HG03175 (cell line): Measurements from ENCODE around the gene TGFBR3.

ENCODE experiments used
- ATAC-seq: cut with Tn5 transposase; IDR thresholded peaks from one replicate; pipeline ENCODE4 v1.9.1; 2021; ENCODE audit warnings: mild to moderate bottlenecking, moderate library complexity; ENCODE audit not compliant: unreplicated experiment

The TGFBR3 gene

DNA sequence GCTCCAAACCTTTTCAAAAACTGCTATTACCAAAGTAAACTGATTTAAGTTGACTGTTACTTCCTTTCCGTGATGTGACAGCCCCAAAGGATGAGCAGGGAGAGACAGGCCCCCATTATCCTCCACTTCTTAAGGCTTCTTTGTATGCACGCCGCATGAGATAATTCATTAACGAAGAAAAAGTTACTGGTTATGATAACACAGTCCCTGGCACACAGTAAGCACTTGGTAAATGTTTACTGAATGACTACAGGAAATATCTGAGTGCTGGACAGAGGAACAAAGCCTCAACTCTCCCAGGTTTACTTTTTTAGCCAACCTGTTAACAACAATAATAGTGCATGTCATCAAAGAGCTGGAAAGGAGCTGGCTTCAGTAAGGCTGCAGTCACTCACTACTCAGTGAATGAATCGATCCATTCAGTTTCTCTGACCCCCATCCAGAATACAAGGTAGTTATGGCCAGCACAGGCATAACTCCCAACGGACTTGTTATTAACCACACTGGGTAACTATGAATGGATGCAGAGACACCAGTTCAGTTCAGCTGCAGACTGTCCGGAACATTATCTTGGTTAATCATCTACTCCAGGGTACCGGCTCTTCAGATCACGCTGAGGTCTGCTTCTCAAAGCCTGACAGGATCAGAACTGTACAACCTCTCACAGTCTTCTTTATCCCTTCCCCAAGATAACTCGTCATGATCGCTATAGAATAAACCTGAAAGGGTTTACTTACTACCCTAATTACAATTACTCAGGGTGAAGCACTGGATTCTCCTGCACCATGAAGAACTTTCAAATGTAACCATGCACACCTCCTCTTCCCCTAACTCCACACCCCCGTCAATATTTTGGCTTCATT lies 58.3 kb downstream of the TGFBR3 start:
- ATAC-seq: no peak

DNA sequence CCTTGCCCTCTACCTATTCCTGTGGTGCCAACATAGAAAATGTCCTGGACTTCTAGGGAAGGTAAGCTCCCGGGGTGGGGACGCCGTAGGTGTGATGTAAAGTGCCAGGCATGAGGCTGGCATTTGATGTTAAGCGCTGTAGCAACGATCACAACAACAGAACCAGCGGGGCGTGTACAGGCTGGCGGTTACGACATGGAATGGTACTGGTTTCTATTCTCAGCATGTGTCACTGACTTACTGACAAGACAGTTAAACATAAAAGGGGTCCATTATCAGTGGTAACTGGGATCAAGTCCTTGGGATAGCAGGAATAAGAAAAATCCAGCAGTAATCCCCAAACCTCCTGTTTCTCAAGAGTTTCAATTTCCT lies 58.9 kb downstream of the TGFBR3 start:
- ATAC-seq: no peak

DNA sequence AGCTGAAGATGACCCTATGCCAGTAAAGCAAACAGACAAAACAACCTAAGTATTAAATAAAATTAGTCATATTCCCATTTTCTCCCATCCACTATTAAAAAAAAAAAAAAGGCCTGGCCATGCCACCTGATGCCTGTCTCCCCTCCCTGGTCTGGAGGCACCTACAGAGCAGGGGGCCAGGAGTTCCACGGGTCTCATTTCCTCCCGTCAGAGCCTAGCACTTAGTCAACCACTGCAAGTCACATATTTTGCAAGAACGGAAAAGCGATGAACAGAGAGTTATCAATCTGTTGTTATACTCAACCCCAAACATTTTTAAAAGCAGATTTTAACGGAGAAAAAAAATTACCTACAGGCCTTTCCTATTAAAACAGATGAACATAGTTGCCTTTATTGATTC lies 59.3 kb downstream of the TGFBR3 start:
- ATAC-seq: no peak

DNA sequence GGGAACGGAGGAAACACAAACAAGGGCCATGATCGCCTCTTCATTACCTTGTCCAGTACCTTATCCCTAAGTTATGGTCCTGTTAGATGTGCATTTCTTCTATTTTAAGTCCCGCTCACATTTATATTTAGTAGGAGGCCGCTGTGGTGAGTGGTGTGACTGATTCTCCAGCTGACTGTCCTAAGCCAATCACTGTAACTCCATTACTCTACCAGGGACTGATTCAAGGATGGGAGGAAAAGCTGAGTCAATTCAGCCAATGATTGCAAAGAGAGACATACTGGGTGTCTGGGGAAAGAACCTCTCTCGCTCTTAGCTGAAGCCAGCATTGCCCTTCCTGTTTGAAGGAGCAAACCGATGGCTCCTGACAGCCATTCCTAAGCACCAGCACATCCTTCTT lies 59.7 kb downstream of the TGFBR3 start:
- no peak for ATAC-seq

DNA sequence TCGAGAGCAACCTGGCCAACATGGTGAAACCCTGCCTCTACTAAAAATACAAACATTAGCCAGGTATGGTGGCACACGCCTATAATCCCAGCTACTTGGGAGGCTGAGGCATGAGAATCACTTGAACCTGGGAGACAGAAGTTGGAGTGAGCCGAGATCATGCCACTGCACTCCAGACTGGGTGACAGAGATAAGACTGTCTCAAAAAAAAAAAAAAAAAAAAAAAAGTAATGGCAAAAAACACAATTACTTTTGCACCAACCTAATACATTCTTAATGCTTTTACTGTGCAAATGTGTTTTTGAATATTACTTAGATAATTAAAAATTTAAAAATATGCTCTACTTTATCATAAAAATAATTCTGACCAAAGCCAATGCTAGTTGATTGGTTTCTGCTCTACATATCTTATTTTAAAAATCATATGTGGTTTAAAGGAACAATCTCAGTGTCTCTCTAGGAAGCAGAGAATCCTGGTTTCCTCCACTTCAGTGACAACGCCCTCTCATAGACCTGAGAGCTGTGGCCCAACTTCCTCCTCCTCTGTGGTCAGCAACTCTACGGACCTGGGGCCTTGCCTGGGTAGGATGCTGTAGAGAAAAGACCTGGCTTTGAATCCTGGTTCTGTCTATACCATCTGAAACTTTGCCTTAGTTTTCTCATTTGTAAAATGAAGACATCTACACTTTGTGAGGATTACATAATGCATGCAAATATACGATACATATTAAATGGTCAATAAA lies 64.7 kb downstream of the TGFBR3 start:
- ATAC-seq: no peak

DNA sequence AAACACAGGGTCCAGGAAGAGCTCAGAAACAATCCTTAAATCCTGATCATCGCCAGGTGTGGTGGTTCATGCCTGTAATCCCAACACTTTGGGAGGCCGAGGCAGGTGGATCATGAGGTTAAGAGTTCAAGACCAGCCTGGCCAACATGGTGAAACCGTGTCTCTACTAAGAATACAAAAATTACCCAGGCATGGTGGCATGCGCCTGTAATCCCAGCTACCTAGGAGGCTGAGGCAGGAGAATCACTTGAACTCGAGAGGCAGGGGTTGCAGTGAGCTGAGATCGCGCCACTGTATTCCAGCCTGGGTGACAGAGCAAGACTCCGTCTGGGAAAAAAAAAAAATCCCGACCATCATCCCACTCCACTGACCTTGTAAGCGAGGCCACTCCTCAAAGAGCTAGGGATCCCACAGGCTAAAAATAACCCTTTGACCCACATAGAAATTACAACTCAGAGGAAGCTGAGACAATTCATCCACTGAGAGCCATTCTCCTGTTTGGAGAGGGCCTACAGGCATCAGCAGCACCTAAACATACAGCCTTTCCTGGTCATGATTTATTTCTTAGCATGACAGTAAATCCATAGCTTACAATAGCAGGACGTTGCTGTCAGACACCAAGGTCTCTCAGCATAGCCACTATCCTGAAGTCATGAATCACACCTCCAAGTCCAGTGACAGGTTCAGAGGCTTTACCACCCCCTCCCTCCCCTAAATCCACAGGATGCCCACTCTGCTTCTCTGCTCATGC lies 66.7 kb downstream of the TGFBR3 start:
- no peak for ATAC-seq

DNA sequence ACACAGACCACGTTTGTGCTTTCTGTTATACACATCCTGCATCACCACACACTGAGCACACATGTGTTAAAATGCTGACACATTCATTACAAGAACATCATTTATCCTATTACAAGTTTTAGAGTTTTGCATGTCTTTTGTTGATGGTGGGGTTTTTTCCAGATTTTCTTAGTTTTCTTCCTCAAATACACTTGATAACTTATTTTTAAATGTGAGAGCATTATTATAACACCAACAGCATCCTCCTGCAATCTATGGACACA lies 67.3 kb downstream of the TGFBR3 start:
- no peak for ATAC-seq

DNA sequence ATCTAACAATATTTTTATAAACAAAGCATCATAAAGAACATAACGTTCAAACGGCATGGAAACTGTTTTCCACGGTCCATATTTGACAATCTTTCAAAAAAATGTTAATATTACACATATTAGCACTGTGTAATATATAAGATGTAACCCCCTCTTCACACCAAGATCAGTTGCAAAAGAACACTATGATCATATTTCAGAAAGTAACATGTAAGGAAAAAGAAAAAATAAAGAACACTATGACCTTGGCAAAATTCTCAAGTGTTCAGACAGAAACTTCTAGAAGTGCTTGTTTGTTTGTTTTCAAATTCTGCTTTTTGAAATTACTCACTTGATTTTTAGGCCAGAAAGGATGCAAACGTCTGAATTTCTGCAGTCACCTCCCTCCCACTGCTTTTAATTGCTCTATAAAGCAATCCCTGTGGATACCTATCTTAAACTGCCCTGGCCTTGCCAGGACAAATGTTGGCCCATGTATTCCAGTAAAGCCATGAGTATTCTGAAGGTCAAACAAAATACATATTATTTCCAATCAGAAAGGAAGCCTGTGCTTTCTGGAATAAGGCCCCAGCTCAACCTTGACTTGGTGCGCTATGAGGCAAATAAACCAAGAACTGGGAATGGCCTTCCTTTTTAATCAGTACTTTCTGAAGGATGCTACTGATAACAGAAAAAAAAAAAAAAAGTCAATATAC lies 68.6 kb downstream of the TGFBR3 start:
- ATAC-seq: no peak

DNA sequence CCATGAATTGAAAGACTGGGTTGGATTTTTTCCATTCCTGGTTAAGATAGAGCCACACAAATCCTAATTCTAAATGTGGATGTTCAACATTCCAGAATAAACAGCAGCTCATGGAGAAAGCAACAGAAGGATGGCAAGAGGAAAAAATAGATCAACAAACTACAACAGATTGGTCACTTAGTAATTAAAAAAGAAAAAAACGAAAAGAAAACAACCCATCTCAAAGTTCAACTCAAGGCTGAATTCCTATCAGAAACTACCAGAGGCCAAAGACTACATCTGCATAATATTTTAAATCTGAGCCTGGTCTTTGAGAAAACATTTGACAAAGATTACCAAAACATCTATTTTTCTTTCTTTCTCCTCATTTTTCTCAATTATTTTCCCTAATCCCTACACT lies 69.9 kb downstream of the TGFBR3 start:
- ATAC-seq: no peak

DNA sequence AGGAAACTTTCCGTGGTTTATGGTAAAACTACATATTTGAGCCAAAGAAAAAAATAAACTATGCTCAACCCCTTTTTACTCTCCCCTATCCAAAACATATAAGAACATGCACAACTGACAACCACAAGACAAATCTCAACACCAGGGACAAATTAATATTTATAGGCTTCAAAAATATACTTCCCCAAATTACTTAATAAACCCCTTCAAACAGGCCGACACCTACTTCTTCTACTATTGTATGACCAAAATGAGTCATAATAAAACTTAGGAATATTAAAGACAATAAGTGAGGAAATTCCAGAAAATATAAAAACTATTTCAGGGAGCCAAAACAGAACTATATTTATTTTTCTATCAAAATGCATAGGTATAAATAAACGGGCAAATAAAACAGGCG lies 71.5 kb downstream of the TGFBR3 start:
- no peak for ATAC-seq

DNA sequence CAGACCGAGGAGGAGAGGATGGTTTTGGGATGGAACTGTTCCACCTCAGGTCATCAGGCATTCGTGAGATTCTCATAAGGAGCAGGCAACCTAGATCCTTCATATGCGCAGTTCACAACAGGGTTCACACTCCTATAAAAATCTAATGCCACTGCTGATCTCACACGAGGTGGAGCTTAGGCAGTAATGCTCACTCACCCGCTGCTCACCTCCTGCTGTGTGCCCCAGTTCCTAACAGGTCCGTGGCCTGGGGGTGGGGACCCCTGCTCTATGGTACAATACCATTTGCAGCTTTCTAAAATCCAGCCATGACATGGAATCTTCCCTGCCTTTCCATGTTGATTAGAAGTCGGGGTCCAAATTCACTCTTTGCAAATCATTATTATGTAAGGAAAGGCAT lies 72.1 kb downstream of the TGFBR3 start:
- no peak for ATAC-seq

DNA sequence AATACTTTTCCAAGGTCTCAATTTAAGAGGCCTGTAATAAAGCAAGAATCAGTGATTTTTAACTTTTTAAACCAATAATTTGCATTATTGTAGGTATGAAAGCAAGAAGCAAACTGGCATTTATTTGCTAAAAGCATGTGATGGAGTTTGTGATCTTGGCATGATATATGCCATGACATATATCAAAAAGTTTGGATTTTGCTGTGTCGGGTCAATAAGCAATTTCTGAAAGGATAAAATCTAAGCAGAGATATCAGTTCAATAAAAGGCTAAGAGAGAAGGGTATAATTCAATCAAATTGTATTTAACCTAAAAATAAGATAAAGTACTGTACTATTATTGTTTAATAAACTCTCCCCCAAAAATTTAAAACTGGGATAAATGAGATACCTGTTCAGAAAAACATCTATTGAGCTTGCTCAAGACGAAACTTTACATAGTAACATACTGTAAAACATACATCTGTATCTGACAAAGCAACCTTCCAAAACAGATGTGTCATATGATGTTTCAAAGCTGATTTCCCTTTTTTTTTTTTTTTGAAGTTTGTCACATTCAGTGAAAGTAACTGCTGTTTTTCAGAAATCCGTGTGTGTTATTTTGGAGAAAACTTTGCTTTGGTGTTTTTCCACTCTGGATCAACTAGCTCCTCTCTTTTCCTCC lies 74.5 kb downstream of the TGFBR3 start:
- ATAC-seq: no peak

DNA sequence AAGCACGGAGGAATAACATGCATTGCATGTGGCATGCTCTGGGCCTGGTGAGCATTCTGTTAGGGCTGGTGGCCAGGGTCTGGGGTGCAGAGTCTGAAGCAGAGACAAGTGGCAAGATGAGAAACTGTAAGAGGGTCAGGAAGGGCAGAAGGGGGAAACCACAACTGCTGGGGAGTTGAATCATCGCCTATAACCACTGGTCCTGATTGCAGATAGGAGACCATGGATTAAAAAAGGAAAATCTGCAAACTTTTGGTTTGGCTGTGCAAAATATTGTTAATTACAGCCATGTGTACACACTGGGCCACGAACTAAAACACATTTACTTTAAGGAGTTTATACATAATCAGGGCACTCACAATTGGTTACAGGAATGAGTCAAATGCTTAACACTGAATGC lies 76.6 kb downstream of the TGFBR3 start:
- ATAC-seq: no peak

DNA sequence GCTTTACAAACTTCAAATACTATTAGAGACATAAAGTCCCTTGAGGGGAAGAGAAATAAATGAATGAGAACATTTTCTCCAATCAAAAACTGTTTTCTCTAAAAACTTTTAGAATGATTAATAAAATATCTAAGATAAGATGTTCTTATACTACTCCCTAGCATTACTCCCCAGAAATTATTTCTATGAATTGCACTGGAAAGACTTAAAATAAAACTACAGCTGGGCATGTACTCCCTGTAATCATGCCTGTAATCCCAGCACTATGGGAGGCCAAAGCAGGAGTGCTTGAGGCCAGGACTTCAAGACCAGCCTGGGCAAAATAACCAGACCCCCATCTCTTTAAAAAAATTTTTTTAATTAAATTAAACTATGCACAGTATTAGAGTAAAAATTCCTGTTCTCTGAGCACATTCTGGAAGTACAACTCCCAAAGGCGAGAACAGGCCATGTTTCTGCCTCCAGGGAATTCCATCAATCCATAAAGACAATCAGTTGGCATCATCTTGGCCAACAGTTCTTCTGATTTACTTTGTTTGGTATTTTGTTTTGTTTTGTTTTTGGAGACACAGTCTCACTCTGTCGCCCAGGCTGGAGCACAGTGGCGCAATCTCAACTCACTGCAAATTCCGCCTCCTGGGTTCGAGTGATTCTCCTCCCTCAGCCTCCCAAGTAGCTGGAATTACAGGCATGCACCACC lies 77.9 kb downstream of the TGFBR3 start:
- ATAC-seq: no peak

DNA sequence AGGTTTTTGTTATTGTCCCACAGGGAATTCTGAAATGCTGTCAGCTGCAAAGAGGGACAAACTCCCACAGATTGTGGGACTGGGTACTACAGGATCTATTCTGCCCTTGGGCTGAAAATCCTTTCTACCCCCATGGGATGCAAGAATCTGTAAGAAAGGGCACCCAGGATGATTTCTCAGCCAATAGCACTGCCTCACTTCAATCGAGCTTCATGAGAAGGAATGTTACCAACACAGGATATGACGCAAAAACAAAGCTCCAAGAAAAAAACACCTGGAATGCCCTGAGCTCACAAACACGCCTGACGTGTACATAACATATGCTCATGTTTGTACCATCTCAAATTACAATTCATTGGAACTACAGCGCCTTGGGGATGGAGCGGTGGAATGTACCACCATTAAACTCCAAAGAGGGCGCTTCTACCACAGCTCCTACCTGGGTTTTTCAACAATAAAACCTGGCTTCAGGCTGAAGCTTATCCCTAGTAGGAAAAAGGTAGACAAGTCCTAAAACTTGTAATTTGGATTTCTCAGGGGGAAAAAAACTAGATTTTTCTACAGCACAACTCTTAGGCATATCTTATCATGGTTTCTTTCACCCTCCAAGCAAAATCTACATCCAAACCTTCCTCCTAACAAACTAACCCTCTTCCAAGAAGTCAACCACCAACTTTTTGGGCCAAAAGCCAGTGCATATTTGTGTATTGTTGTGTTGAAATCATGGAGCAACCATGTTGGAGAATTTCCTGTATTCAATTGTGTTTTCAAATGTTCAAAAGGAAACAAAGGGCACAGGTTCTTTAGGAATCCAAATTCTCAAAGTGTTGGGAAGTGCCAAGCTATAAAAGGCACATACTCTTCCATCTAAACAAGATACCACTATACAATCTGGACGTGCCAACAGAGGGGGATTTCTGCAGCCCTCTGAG lies 78.9 kb downstream of the TGFBR3 start:
- no peak for ATAC-seq

DNA sequence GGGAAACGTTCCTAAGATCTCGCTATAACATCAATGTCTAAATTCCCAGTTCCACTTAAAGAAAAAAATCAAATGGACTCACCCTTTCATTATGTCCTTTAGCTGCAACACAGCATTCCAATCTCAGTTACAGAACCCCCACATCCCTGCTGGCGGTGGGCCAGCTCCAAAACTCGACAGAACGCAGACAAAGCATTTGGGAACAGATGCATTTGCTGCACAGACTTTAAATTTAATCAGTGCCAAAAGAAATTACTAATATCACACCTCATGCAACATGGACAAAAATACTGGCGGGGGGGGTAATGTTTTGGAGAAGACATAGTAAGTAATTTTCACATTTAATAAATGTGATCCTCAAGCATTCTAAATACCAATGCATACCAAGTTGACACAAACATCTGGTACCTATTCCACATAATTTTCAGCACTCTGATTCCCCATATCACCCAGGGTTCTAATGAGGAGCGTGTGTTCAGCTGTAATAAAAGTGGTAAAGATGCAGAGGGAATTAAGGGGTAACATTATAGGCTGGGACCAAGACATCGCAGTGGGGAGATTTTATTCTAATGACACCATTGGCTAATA lies 79.7 kb downstream of the TGFBR3 start:
- no peak for ATAC-seq

DNA sequence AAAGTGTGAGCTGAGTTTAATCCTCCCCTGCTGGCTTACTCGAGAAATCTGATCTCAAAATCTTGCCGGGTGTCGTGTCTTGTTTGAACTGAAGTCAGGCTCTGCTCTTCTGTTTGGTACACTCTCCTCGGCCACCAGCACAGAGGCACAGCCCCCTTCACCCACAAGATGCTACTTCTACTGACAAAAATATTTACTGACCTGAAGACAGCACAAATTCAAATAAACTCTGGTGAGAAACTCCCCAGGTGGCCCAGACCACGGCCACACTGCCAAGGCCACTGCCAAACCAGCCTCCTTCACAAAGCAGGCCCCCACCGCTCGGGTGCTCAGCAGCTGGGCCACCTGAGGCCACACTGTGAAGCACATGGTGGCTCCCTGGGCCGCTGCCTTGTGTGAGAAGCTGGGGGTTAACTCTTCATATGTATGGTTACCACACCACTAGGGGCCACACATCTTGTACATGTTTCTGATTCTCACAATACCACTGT lies 80.6 kb downstream of the TGFBR3 start:
- ATAC-seq: no peak

DNA sequence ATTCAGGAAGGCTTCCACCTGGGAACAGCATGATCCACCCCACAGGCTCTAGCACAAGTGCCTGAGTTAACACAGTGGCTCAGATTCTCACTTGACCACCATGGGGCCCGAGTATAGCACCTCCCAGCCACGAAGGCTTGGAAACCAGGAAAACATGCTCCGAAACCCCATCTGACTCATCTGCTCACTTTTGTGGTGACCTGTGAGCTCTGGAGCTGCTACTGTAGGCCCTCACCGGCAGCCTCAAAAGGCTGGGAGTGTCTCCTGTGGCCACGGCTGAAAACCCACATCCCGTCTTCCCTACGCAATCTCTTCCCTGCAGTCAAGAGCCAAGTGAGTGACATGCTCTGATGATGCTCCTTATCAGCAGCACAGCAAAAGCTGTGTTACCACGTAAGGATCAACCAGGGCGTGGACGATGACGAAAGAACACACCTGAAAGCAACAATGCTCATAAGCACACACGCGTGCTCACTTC lies 81.4 kb downstream of the TGFBR3 start:
- ATAC-seq: peak; percentile 0
